ENCODE measurements around the gene KCNK10. TPM values are rescaled to one million over a fixed set of nuclear protein-coding genes. Genes with fewer than 3 reads are reported as not detected.

The KCNK10 gene
- total and polyA plus RNA-seq, 7 donors, result under 0.01 to 0.60 (median 0.28) TPM; not detected in 1

DNA sequence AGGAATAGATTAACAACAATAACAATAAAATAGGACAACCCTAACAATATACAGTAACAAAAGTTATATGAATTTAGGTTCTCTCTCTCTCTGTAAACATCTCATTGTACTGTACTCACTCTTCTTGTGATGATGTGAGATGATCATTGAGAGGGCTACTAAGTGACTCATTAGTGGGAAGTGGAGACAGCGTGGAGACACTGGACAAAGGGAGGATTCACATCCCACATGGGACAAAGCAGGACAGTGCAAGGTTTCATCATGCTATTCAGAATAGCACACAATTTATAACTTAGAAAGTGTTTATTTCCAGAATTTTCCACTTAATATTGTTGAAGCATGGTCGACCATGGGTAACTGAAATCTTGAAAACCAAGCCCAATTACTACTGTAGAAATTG, 36.4 kb upstream of the KCNK10 start:
- Histone ChIP-seq H3K4me3 (no peak overlapping the region), H3K27ac (no peak overlapping the region), H3K4me1 (no peaks in the 10 kb centered on the region), H3K27me3 (no peaks in the 10 kb centered on the region), H3K36me3 (no peaks in the 10 kb centered on the region), H3K9me3 (no peaks in the 10 kb centered on the region)
- intact Hi-C loops (cut with DNase I), result no loop called here
- 65 to 70% methylated on average over 2 of the region's 2 CpGs for WGBS, 2 donors
- no peak for DNase-seq
- TF ChIP-seq EP300 (IDR thresholded peaks at IDR 0.05), result no peak
- TF ChIP-seq POLR2A (IDR thresholded peaks at IDR 0.05), result no peak
- TF ChIP-seq, protein P1, sequence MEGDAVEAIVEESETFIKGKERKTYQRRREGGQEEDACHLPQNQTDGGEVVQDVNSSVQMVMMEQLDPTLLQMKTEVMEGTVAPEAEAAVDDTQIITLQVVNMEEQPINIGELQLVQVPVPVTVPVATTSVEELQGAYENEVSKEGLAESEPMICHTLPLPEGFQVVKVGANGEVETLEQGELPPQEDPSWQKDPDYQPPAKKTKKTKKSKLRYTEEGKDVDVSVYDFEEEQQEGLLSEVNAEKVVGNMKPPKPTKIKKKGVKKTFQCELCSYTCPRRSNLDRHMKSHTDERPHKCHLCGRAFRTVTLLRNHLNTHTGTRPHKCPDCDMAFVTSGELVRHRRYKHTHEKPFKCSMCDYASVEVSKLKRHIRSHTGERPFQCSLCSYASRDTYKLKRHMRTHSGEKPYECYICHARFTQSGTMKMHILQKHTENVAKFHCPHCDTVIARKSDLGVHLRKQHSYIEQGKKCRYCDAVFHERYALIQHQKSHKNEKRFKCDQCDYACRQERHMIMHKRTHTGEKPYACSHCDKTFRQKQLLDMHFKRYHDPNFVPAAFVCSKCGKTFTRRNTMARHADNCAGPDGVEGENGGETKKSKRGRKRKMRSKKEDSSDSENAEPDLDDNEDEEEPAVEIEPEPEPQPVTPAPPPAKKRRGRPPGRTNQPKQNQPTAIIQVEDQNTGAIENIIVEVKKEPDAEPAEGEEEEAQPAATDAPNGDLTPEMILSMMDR (IDR thresholded peaks at IDR 0.05), result no peak
- no peak for TF ChIP-seq POLR2AphosphoS5 (IDR thresholded peaks at IDR 0.05)

DNA sequence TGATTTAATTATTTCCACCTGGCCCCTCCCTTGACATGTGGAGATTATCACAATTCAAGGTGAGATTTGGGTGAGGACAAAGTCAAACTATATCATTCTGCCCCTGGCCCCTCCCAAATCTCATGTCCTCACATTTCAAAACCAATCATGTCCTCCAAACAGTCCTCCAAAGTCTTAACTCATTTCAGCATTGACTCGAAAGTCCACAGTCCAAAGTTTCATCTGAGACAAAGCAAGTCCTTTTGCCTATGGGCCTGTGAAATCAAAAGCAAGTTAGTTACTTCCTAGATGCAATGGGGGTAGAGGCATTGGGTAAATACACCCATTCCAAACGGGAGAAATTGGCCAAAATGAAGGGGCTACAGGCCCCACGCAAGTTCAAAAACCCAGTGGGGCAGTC, 31.3 kb upstream of the KCNK10 start:
- 56 to 76% methylated on average over 3 of the region's 3 CpGs for WGBS, 2 donors
- Histone ChIP-seq H3K36me3 (no peaks in the 10 kb centered on the region), H3K27me3 (no peaks in the 10 kb centered on the region), H3K4me3 (no peak overlapping the region), H3K9me3 (no peaks in the 10 kb centered on the region), H3K27ac (no peak overlapping the region), H3K4me1 (no peaks in the 10 kb centered on the region)
- DNase-seq, result no peak
- intact Hi-C loops (cut with DNase I), result no loop called here
- TF ChIP-seq, protein P1 (IDR thresholded peaks at IDR 0.05), result no peak
- TF ChIP-seq POLR2AphosphoS5 (IDR thresholded peaks at IDR 0.05), result no peak
- TF ChIP-seq EP300 (IDR thresholded peaks at IDR 0.05), result no peak
- no peak for TF ChIP-seq POLR2A (IDR thresholded peaks at IDR 0.05)

DNA sequence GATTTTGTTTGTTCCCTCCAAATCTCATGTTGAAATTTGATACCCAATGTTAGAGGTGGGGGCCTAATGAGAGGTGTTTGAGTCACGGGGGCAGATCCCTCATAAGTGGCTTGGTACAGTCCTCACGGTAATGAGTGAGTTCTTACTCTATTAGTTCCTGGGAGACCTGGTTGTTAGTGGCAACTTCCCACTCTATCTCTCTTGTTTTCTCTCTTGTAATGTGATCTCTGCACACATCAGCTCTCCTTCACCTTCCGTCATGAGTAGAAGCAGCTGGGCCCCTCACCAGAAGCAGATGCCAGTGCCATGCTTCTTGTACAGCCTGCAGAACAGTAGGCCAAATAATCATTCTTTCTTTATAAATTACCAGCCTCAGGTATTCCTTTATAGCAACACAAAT, 29.6 kb upstream of the KCNK10 start:
- WGBS, 2 donors, result 74 to 85% methylated on average over 3 of the region's 3 CpGs
- Histone ChIP-seq H3K4me1 (no peaks in the 10 kb centered on the region), H3K4me3 (no peak overlapping the region), H3K27me3 (no peaks in the 10 kb centered on the region), H3K27ac (no peak overlapping the region), H3K36me3 (no peaks in the 10 kb centered on the region), H3K9me3 (no peaks in the 10 kb centered on the region)
- TF ChIP-seq EP300 (IDR thresholded peaks at IDR 0.05) (no peak), POLR2AphosphoS5 (IDR thresholded peaks at IDR 0.05) (no peak), POLR2A (IDR thresholded peaks at IDR 0.05) (no peak)
- TF ChIP-seq, protein P1 (IDR thresholded peaks at IDR 0.05), result no peak
- no peak for DNase-seq
- intact Hi-C loops (cut with DNase I), result no loop called here

DNA sequence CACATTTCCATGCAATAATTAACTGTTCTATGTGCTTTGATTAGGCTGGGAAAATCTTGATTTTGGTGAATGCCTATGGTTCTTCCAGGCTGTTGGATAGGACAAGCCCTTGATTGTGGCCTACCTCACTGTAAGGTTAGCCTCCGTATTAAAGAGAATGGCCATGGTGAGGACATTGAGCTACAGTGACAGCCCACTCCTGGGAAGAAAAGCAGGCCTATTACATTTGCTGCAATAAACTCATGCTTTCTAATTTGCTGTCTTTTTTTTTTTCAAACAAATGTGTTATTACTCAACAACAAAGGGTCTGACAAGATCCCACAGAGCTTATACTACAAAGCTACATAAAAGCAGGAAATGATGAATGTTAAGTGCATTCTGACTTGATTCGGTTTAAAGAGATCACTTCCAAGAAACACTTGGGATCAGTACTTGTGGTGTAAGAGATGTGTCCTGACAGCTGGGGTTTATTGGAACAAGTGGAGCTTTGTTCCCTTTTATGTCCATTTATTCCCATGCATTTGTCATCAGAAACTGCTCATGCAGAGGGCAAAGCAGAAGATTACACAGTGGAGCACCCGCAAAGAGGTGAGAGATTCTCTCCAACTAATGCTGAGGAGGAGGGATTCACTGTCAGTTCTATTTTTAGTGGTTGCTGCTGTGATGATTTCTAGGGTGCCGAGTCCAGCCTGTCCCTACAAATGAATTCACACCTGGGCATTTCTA, 29.1 kb upstream of the KCNK10 start:
- Histone ChIP-seq H3K4me1 (no peaks in the 10 kb centered on the region), H3K27ac (no peak overlapping the region), H3K36me3 (no peaks in the 10 kb centered on the region), H3K4me3 (no peak overlapping the region), H3K27me3 (no peaks in the 10 kb centered on the region), H3K9me3 (no peaks in the 10 kb centered on the region)
- intact Hi-C loops (cut with DNase I), result no loop called here
- no peak for DNase-seq
- 68 to 76% methylated on average over 4 of the region's 4 CpGs for WGBS, 2 donors
- TF ChIP-seq, protein P1 (IDR thresholded peaks at IDR 0.05), result no peak
- no peak for TF ChIP-seq EP300 (IDR thresholded peaks at IDR 0.05)
- TF ChIP-seq POLR2A (IDR thresholded peaks at IDR 0.05), result no peak
- TF ChIP-seq POLR2AphosphoS5 (IDR thresholded peaks at IDR 0.05), result no peak

DNA sequence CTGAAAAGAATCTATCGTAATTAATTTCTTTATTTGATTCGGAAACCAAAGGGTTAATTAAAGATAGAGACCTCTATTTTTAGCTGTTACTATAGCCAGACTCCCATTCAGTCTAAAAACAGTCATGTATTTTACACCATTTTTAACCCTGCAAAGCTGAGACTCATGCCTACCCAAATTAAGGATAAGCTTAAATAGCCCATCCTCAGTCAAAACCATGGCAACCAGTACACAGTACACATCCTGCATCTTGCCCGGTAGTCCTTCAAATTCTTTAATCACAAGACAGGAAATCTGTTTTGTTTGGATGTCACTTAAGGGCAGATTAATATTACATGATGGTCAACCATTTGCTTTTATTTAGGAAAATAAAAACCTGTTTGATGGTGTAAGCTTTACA, 25.5 kb upstream of the KCNK10 start:
- H3K36me3 ChIP-seq, result no peaks in the 10 kb centered on the region
- intact Hi-C loops (cut with DNase I), result no loop called here
- no peaks in the 10 kb centered on the region for H3K9me3 ChIP-seq
- no peaks in the 10 kb centered on the region for H3K27me3 ChIP-seq
- no peak for DNase-seq
- no peaks in the 10 kb centered on the region for H3K4me1 ChIP-seq
- H3K27ac ChIP-seq, result no peak overlapping the region
- 65 to 70% methylated on average over 3 of the region's 3 CpGs for WGBS, 2 donors
- TF ChIP-seq EP300 (IDR thresholded peaks at IDR 0.05), result no peak
- no peak for TF ChIP-seq POLR2A (IDR thresholded peaks at IDR 0.05)
- no peak for TF ChIP-seq POLR2AphosphoS5 (IDR thresholded peaks at IDR 0.05)
- TF ChIP-seq, protein P1 (IDR thresholded peaks at IDR 0.05), result no peak
- H3K4me3 ChIP-seq, result no peak overlapping the region

All from sigmoid colon (tissue), 7 donors.